Measurements from ENCODE around the gene MORN1.

The MORN1 gene

DNA sequence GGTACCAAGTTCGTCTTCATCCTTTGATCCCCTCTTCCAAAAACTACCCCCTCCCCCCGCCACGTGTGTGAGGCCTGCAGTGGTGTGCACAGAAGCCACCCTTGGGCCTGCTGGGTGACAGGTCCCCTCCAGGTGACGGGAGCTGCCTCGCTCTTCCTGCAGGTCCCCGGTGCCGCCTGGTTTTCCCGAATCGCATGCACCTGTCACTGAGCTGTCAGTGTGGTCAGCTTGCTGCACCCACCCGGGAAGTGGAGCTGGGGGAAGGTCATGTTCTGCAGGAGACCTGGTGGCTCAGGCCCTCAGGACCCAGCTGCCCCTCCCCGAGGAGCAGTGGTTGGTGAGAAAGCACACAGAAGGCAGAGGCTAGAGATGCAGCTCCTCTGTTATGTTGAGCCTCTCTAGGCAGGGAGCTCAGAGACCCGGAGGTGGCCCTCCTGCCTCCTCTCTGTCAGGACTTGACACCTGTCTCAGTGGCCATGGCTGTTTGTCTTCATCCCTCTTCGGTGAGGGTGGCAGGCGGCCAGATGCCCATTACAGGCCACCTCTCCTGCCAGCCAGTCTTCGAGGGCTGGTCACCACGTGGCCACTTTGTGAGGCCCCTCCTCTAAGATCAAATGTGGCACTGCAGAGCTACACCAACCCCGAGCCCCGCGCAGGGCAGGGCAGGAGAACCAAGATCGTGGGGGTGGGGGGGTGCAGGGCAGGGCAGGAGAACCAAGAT, 102.4 kb downstream of the MORN1 start:
- no peak for DNase-seq

DNA sequence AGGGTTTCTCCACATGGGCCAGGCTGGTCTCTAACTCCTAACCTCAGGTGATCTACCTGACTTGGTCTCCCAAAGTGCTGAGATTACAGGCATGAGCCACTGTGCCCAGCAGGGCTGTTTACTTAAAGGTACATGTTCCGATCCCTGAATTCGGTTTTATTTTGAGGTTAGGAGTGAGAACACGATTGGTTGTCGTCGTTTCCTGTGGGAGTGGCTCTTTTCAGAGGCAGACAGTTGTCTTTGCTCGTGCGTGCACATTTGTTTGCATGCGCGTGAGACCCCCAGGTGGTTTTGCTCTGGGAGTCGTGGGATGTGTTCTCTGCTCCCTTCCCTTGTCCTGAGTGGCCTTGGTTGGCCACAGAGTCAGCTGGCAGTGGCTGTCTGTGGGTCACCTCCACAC, 103.0 kb downstream of the MORN1 start:
- DNase-seq = no peak

DNA sequence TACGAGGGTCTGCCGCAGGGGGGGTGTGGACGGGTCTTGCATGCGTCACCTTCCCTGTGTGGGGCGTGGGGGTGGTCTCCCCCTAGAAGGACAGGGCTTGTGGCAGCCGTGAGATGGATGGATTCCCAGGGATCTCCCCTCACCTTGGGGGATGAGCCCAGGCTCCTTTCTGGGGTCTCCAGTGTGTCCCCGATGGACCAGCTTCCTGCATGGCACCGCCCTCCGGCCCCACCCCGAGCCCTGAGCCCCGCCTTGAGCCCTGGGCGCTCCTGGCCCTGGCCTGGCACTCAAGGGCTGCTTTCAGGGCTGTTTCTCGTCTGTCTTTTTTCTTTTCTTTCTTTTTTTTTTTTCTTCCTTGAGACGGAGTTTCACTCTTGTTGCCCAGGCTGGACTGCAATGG, 103.7 kb downstream of the MORN1 start:
- no peak for DNase-seq

DNA sequence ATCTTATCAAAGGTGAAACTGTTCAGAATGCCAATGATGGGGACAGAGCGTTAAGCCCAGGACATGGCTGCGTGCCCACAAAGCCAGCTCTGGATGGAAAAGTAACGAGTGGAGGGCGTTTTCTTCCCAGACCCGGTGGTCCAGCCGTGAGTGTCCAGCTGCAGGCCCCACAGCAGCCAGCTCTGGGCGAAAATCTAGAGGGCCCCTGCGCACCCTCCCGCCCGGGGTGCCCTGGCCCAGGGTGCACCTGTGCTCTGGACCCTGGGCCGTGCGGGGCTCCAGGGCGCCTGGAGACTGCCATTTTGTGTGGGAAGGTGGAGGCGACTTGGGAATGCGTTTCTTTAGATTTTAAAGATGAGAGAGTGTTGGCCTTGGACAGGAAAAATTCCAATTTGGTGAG, 104.4 kb downstream of the MORN1 start:
- no peak for DNase-seq

DNA sequence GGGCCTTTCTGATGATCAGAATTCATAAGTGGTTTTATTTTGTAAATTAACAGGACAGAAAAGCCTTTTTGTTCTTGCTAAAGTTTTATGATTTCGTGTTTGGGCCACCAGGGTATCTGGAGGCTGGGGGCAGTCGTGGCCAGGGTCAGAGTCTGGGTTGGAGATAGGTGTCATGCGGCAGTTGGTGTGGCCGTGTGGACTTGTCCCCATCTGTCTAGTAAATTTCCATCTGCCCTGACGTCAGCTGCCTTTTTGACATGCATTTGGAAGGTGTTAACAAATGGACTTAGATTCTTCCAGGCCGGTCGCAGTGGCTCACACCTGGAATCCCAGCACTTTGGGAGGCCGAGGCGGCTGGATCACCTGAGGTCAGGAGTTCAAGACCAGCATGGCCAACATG, 106.4 kb downstream of the MORN1 start:
- DNase-seq = no peak

DNA sequence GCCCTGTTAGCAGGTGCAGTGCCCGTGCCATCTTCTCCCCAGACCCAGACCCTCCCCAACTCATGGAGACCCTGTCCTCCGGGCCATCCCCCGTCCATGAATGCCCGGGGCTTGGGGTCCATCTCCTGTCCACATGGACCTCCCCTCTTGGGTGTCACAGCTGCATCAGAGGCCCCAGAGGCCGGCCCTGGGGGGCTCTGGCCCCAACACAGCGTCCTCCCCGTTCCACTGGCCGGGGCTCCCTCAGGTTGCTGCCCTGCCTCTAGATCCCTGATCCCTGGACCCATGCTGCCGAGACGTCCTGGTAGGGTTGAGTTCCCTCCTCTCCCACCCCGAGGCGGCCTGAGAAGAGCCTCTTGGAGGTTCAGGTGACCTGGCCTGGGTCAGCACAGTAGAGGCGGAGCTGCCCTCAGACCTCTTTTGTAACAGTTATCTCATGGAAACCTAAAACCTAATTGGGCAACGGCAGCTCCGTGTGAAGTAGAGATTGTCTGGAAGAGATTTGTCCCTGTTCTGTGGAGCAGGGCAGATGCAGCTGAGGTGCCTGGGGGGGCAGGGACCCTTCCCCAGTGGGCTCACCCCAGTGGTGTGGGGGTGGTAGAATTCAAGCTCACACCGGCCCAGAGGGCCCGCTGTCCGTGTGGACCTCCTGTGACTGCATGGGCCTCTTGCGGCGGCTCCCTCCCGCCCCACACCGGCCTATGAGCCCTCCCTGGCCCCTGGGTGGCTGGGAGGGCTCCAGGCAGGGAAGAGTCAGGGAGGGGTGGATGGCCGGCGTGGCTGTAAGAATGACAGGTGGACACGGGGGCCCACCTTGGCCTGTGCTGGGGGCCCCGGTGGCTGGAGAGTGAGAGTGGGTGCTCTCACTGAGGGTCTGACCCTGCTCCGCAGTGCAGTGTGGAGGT, 107.1 kb downstream of the MORN1 start:
- DNase-seq = no peak

DNA sequence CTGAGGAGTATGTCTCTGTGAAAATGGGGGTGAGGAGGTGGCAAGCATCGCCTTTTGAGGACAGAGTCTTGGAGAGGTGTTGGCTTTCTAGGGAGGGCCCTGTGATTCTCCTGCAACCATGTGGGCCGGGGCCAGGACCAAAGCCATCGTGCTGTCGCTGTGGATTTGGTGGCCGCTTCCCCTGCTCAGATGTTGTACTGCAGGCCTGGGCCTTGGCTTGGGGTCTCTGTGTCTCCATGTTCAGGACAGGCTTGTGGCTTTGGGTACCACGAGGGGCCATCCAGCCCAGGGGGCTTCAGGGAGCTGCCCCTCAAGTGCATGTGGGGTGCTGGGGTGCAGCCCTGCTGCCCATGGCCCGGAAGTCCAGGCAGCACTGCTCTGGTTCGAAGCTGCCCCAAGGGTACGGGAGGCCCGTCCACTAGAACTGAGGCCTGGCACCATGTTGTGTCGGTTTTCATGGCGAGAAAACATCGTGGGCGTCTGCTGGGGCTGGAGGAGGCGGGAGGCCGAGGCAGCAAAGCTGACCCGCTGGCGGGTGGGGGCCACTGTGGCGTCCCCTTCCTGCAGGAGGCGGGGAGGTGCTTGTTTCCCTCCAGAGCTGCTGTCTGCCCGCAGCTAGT, 107.9 kb downstream of the MORN1 start:
- no peak for DNase-seq

DNA sequence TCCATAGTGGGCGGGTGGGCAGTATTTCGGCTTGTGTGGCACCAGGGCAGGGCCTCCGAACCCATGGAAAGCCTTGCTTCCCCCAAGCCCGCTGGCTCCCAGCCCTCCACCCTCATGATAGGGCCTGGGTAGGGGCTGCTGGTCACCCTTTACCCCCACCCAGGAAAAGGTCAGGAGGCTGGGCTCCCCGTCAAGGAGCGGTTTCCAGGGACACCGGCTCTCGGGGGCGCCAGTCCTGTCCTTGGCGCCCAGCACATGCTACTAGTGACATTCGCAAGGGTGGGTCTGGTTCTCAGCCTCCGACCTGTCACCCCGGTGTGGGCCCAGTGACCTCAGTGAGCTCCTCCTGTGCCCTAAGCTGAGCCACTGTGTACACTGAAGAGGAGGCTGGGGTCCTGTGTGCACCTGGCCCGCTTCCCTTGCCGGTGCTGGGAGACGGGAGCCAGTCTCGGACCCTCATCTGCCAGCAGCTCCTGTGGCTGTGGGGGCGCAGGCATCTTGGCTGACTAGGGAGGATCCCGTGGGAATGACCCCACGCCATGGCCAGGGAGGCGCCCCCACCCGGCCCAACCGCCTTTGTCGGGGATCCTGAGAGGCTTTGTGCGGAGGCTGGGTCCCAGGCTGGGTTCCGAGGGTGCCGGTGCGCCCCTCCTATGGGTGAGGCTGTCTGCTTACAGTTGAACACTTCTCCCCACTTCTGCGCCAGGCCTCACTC, 108.6 kb downstream of the MORN1 start:
- no peak for DNase-seq

DNA sequence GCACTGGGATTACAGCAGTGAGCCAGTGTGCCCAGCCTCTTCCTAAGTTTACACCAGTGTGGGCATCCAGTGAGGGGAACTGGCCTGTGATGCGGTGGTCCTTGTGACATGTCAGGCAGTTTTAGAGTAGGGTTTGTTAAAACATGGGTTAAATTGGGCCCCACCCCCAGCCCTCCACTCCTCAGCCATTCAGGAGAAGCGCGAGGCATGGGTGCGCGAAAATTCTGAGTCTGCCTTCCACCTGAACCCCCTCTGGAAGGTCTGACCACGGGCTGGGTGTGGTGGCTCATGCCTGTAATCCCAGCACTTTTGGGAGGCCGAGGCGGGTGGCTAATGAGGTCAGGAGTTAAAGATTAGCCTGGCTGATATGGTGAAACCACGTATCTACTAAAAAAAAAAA, 111.5 kb downstream of the MORN1 start:
- DNase-seq = no peak

DNA sequence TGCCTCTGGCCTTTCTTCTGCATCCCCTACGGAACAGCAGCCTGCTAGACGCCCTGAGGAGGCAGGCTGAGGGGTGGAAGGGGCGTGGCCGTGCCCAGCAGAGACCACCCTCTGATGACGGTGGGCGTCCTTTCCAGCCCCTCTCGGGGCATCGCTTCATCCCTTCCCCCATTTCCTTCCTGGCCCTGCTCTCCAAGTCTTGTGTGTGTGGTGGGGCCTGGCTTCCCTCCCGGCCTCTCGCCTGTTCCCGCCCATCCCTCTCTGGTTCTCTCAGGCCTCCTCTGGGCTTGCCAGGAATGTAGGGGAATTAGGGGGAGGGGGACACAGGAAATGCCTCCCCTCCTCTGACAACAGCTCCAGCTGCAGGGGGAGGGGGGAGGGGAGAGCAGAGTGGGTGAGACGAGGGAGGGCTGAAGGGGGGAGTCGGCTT, 112.1 kb downstream of the MORN1 start:
- DNase-seq = peak; percentile 98

DNA sequence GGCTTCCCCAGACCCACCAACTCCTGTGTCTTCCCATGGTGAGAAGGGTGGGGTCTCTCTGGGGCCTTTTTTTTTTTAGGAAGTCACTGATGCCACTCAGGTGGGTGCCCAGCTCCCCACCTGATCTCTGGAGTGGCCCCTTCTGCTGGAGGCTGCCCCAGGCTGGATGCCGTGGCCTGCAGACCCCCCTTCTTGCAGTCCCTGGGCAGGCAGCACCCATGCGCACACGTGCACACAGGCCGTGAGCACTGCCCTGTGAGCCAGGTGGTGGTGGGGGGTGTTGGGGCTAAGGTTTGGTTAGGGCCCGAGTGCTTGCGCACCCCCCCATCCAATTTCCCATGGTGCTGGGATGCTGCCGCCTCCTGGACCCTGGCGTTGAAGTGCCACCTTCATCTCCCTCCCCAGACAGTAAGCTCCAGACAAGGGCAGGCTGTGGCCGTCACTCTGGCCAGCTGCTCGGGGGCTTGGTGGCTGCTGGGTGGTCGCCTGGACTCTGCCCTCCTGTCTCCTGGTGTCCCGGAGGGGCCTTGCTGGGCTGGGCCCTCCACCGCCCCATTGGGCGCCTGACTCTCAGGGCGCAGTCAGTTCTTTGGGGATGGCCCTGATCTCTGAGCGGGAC, 112.7 kb downstream of the MORN1 start:
- DNase-seq = no peak

DNA sequence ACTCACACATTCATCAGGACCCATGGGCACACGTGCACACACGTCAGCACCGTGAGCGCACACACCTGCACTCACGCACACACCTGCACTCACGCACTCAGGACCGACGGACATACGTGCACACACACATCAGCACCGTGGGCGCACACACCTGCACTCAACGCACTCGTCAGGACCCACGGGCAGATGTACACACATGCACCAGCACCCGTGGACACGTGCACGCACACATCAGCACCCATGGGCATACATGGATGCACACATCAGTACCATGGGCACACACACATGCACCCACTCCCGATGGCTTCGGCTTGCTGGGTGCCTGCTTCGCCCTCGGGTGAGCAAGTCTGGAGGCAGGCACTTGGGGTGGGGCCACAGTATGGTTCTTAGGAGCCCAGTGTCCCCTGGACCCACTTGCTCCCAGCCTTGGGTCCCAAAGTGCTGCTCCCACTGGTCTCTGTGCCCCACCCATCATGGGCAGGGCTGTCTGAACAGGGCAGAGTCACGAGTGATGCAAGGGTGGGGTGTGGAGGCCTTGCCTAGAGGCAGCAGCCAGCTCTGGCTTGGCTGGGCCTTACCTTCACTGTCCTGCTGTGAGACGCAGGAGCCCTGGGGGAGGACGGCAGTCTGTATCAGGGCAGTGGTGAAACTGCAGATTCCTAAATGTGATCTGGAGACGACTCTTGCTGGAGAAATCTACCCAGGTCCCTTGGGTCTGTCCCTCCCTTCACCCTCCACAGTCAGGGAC, 113.4 kb downstream of the MORN1 start:
- no peak for DNase-seq

DNA sequence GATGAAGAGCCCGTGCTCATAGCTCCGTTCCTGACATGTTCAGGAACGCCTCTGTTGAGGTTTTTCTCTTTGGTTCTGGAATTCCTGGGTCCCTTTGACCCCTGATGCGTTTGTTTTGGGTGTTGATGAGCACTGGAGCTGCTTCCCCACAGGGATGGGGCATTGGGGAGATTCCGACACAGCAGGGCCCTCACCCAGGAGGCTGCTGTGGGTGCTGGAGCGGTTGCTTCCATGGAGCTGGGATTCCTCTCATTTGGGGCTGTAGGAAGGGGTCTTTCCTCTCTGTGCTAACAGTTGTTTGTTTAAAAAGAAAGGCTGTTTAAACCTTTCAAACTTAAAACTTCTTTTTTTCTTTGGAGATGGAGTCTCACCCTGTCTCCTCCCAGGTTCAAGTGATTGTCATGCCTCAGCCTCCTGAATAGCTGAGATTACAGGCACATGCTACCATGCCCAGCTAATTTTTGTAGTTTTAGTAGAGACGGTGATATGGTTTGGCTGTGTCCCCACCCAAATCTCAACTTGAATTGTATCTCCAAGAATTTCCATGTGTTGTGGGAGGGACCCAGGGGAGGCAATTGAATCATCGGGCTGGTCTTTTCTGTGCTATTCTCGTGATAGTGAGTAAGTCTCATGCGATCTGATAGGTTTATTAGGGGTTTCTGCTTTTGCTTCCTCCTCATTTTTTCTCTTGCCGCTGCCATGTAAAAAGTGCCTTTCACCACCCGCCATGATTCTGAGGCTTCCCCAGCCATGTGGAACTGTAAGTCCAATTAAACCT, 114.4 kb downstream of the MORN1 start:
- DNase-seq = peak; percentile 78

DNA sequence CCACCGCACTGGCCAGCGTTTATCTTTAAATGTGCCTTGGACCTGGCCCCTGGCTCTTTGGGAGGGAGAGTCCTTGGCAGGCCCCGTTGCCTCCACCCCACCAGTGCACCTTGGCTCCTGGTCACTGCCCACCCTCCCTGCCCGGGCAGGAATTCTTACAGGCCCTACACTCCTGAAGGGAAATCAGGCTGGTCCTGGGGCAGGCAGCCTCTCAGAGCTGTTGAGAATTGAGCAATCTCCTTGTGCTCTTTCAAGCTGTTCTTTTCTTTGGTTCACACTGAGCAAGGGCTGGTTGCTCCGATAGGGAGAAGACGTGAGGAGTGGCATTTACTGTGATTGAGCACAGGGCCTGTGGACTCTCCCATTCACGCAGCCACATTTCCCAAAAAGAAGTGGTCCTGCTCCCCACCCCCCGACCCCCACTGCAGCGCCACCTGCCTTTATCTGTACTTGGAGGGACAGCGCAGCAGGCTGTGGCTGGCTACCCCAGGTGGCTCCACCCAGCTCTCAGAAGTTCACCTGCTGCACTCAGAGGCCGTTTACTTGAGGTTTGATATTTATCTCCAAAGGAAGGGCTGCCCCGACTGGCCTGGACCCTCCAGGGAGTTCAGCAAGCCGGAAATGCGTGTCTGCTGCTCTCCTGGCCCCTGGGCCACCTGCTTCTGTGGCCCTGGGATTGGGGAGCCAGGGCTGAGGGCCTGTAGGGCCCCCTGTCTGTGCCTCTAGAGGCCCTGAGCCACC, 115.4 kb downstream of the MORN1 start:
- DNase-seq = no peak

DNA sequence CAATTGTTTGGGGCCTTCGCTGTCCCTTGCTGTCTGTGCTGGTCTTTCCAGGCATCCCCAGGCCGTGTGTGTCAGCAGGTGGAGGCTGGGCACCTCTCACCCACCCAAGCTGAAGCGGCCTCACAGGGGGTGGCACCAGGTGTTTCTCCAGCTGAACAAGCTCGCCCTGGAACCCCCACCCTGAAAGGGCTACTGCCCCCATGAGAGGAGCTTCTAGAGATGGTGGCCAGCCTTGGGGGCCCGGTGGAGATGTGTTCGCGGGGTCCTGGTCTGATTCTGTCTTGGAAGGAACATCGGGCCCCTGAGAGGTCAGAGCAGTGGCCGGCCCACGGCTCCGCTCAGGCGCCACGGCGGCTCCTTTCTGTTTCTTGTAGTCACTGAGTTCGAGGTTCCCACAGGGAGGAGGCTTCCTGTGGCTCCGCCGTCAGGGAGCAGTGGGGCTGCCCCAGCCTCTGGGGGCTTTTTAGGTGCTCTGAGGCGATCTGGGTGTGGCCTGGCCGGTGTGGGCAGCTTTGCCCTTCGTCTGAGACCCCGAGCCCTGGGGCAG, 116.4 kb downstream of the MORN1 start:
- DNase-seq = no peak

DNA sequence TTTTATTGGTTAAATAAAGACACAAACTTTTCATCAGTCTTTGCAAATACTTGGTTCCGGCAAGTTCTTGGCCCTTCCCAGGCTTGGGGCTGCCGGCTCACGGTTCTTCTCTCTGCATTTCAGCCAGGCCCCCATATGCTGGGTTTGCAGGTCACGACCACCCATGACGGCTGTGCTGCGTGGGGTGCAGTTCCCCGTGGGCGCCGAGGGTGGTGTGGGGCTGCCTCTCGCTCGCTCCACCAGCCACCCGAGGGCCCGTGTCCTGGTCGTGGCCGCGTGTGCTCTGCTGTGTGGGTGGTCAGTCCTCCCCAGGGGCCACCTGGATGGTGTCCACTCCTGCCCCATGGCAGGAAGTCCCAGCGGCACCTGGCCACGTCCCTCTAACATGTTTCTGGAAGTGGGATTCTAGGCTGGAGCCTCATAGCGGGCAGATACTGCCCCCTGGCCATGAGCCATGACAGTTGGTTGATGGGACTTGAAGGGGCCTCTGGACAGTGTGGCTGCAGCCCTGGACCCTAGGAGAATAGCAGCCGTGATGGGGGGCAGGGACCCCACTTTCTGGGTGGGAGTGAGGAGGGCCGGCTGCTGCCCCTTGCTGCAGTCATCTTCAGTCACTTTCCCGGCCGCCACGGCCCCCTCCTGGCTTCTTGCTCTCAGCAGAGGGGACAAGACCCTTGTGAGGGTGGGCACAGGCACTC, 117.0 kb downstream of the MORN1 start:
- no peak for DNase-seq

DNA sequence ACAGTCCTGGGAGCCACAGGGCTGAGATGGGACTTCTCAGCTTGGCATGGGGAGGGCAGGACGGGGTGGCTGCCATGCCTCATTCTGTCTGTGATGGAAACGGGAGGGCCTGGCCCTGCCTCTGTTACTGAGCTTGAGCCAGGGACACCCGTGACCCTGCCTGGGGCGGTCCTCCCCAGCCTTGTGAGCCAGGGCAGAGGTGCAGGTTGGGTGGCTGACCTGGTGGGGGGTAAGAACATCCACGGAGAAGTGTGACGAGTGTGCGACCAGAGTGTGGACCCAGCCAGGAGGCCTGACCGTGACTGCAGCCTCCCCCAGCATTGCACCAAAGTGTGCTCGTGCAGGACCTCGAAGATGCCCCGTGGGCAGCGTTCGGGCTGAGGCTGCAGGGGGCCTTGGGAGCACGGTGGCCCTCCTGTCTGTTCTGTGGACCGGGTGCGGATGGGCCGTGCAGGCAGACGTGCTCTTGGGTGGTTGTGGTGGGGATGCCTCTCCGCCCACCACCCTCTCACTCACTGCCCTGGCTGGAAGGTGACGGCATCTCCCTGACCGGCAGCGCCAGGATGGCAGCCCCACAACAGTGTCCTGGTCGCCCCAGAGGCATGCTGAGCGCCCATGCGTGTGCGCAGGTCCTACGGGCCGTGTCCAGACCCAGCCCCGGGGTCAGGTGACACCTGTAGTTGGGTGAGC, 117.8 kb downstream of the MORN1 start:
- no peak for DNase-seq

DNA sequence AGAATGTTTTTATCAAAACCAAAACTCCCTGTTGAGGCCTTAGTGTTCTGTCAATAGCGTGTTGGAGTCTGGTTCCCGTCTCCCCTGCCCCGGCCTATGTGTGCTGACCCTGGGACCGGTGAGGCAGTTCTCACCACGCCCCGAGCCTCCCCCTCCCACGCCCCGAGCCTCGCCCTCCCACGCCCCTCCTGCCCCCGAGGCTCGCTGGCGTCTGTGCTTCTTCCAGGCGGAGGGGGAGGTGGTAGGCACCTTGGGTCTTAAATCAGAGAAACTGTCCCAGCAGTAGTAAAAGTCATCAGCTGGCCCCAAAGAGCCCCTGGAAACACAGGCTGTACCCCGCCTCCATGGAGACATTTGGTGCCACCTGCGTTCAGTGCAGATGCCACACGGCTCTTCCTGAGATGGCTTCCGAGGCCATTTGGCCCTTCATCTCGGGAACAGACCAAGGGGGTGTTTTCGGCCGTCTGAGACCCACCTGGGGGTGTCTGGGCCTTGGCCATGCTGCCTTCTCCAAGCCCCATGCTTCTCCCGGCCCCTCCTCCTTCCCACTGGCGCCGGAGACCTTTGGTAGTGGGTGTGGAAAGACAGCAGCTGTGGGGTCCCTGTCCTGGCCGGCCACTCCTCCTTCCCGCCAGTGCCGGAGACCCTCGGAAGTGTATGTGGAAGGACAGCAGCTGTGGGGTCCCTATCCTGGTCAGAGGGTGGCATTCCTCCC, 118.5 kb downstream of the MORN1 start:
- no peak for DNase-seq

Measured in fibroblast of skin of back (primary cell).